Middle frontal gyrus (tissue), 1 donor: ENCODE measurements around the gene TPO.
A peak's percentile ranks its signal among the peaks of the same experiment; 100 is the strongest.
"Not testable (repeated sequence)": the region's sequence is repeated elsewhere in the genome, so short reads cannot be mapped to it uniquely, and the experiment has no call there.

Source experiments
- DNase-seq: peaks from one replicate; pipeline ENCODE4 v3.0.0-alpha.2; 2015; ENCODE audit warnings: low spot score; ENCODE audit errors: extremely low spot score

TPO gene

DNA sequence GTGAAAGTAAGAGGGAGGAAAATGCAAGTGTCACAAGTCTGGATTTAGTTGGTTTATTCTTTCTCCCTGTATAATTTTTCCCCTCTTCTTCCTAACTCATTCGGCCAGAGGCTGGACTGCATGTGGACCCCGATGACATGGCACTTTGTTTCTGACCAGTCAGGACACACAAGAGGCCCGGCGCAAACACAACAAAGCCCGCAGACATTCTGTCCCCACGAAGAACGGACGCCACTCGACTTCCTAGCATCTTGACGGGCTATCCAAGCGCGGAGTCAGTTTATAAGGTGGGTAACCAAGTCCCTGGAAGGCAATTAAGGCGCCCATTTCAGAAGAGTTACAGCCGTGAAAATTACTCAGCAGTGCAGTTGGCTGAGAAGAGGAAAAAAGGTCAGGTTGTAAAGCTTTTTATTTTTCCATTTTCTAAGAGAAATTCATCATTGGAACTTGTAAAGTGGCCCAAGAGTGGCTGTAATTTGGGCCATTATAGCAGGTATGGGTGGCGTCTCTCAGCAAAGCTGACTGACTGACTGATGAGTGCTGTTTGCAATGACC, at the start of gene TPO:
TPO (plus strand) TSS at position 308 of the 555 bp plus-strand sequence. CDS start 946 bp downstream, outside the sequence.
- no peak for DNase-seq

- DNase-seq = peak; percentile 50
These were observed 46.6 kb upstream of the TPO start for GRCh38 chr2:1366546-1367134.

- no peak for DNase-seq
These were observed 45.7 kb upstream of the TPO start for GRCh38 chr2:1367601-1368000.

DNA sequence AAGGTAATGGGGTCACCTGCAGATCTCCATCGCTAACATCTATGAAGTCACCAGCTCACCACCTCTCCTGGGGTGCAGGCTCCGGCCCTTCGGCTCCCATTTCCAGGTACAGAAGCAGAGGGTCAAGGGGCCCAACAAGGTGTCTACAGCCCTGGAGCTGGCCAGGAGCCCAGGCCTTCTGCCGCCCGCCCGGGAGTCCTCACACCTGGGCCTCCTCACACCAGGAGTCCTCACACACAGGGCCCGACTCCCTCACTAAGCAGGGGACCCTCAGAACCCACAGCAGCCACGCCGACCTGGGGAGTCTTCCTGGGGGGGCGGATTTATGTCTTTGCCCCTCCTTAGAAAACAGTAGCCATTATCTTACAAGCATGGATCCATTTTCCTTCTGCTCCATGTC, 43.4 kb upstream of the TPO start:
- DNase-seq = no peak

- DNase-seq = no peak
These were observed 42.8 kb upstream of the TPO start for GRCh38 chr2:1370461-1370860.

DNA sequence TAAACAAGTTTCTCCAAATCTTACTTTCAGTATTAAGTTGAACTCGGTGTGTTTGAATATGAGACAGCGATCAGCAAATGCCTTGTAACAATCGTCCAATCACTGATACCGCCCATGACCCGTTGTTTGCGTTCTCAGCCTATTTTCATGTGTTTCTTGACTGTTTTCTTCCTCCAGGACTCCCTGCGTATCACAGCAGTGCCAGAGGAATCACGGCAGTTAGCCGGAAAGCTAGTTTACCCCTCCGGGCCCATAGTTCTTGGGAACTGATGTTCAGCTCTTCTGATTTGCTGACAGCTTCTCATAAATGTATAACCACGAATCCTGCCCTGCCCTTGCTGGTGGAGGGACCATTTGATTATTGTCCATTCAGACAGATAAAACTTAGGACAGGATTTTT, 42.2 kb upstream of the TPO start:
- no peak for DNase-seq

DNA sequence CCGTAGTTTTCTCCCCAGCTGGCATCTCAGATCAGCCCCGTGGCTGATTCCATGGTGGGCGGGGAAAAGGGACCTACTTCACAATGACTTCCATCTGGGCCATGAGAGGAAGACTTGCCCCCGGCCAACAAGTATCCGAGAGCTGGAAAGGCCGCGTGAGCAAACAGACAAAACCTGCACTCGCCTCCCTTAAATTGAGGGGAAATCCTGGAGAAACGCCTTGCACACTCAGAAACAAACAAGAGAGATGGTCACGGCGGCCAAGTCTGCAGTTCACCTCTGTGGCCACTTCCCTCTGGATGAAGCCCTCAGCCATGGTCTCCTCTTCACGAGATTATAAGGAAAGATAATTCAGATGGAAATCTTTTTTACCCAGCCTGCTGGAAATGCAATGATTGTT, 39.4 kb upstream of the TPO start:
- DNase-seq = no peak

- no peak for DNase-seq
These were observed 39.0 kb upstream of the TPO start for GRCh38 chr2:1374287-1374686.

GRCh38 chr2:1375794-1376193, 37.5 kb upstream of the TPO start:
- DNase-seq = no peak

- no peak for DNase-seq
These were observed 35.8 kb upstream of the TPO start for GRCh38 chr2:1377473-1377872.

DNA sequence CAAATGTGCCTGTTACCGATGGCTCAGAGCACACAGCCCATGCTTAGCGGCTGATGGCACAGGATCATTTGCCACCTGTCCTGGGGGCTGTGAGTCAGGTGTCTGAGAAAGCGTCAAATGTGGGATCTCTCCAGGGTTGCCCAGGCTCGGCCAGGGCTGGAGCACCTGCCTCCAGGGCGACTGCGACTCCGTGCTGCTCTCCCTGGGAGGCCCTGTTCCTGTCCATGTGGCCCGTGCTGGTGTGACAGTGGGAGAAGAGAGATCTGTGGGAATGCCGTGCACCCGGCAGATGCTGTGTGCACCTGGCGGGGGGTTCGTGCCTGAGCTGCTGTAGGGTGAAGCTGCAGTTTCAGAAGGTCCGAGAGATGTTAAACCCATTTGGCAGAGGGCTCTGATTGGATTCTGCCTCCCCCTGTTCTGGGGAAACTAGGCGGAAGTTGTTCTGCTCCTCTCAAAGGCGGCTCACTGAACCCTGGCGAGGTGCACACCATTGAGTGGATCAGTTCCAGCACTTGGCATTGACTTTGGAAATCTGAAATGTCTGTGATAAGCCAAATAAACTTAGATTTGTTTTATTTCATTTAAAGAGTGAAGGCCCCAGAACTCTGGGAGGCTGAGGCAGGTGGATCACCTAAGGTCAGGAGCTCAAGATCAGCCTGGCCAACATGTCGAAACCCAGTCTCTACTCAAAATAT, 34.7 kb upstream of the TPO start:
- DNase-seq = no peak

GRCh38 chr2:1381644-1382043, 31.6 kb upstream of the TPO start:
- no peak for DNase-seq

DNA sequence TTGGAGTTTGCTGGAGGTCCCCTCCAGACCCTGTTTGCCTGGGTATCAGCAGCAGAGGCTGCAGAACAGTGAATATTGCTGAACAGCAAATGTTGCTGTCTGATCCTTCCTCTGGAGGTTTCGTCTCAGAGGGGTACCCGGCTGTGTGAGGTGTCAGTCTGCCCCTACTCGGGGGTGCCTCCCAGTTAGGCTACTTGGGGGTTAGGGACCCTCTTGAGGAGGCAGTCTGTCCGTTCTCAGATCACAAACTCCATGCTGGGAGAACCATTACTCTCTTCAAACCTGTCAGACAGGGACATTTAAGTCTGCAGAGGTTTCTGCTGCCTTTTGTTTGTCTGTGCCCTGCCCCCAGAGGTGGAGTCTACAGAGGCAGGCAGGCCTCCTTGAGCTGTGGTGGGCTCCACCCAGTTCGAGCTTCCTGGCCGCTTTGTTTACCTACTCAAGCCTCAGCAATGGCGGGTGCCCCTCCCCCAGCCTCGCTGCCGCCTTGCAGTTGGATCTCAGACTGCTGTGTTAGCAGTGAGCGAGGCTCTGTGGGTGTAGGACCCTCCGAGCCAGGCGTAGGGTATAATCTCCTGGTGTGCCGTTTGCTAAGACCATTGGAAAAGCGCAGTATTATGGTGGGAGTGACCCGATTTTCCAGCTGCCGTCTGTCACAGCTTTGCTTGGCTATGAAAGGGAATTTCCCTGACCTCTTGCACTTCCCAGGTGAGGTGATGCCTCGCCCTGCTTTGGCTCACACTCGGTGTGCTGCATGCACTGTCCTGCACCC, 25.1 kb upstream of the TPO start:
- DNase-seq = not testable (repeated sequence)

DNA sequence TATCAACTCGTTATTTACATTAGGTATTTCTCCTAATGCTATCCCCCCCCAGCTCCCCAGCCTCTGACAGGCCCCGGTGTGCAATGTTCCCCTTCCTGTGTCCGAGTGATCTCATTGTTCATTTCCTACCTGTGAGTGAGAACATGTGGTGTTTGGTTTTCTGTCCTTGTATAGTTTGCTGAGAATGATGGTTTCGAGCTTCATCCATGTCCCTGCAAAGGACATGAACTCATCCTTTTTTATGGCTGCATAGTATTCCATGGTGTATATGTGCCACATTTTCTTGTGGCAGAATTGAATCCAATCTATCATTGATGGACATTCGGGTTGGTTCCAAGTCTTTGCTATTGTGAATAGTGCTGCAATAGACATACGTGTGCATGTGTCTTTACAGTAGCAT, 23.1 kb upstream of the TPO start:
- not testable (repeated sequence) for DNase-seq

DNA sequence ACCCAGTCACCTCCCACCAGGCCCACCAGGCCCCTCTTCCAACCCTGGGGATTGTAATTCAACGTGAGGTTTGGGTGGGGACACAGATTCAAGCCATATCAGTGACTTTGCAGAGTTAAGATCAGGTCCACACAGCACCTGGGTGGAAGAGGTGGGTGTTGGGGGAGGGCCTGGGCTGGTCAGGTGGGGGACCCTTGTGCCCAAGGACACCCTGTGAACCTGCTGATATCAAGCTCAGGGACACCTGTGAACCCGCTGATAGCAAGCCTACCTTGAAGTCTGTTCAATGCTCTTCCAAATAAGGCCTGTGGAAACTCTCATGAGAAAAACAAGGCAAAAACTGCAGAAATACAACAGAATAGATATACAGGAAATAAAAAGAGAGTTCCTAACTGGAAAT, 19.9 kb upstream of the TPO start:
- DNase-seq = no peak

- no peak for DNase-seq
These were observed 18.4 kb upstream of the TPO start for GRCh38 chr2:1394709-1395408.

DNA sequence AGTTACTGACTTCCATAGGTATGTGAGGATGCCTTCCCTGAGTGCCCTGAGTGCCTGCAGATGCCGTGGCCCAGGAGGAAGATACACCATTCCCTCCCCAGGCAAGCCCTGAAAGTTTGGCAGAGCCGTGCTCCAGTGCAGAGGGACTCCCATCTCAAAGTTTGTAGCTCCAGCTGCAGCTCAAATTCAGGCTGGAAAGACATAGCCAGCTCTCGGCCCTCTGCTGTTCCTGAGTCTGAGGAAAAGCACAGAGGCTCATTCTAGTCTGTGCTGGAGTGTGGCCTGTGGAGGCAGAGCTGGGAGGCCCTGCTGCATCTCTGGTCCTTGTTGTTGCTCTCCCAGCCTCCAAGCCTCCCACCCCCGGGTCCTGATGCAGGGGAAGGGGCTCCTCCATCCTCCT, 15.9 kb upstream of the TPO start:
- no peak for DNase-seq

DNA sequence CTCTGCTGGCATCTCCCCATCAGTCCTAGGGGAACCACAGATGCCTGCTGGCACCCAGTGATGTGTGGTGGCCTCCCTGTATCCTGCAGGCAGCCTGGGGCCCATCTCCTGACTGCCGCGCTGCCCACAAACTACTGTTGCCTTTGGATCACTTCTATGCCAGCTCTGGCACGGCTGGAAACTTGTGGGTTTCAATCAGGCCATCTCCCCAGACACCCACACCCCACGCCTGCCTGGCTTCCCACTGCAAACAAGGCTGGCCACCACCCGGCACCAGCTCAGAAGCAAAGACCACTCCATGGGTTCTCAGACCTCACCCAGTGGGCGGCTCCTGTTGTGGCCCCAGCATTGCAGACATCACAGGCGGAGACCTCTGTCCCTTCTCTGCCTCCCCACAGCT, 15.1 kb upstream of the TPO start:
- DNase-seq = no peak

- no peak for DNase-seq
These were observed 12.1 kb upstream of the TPO start for GRCh38 chr2:1400943-1401735.

GRCh38 chr2:1402064-1402463, 11.2 kb upstream of the TPO start:
- no peak for DNase-seq

DNA sequence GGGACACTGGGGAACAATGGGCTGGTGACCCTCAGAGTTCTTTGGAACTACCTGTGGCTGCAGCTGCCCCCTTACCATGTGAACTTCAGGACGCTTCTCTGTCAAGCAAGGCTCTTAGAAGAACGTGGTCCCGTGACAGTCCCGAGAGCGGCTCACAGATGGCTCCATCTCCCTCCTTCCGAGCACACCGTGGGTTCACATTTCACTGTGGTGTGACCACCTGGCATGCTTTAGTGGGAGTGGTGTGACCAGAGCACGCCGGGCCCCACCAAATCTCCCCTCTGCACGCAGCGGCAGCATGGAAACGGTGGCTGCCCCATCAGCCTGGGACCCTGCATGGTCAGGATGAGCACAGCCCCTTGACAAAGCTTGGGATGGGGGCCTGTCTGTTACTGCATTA, 9.7 kb upstream of the TPO start:
- DNase-seq = no peak
